Breast epithelium (tissue), 3 donors: ENCODE results near the gene UPF3A.

Source experiments
- CTCF ChIP-seq, 3 donors: fragments of 450-650 bp; IDR thresholded peaks; one replicate each; pipeline ENCODE4 v1.5.1; 2016 to 2017; ENCODE audit warnings: antibody characterized with exemption in 3 of 3, mild to moderate bottlenecking in 3 of 3, moderate library complexity in 3 of 3
- POLR2A ChIP-seq: fragments of 450-650 bp; IDR thresholded peaks from one replicate; pipeline ENCODE4 v1.6.1; 2016; ENCODE audit warnings: antibody characterized with exemption, mild to moderate bottlenecking, moderate library complexity

GRCh38 chr13:114236227-114236626, 45.2 kb upstream of the UPF3A start:
- TF ChIP-seq CTCF (IDR thresholded peaks at IDR 0.05) (no peak), POLR2A (no peak)
